GM19099 (cell line): ENCODE data around the gene KDM3A.

Source experiments
- POLR2A ChIP-seq: IDR thresholded peaks from 3 replicates; pipeline ENCODE4 v1.6.1; 2011; ENCODE audit warnings: low read depth; ENCODE audit not compliant: insufficient read length; ENCODE audit errors: extremely low read depth

Gene KDM3A

GRCh38 chr2:86485802-86486201 is 44.6 kb downstream of the KDM3A start:
- no peak for TF ChIP-seq POLR2A

- no peak for TF ChIP-seq POLR2A
These were observed 45.9 kb downstream of the KDM3A start for GRCh38 chr2:86487062-86487461.

DNA sequence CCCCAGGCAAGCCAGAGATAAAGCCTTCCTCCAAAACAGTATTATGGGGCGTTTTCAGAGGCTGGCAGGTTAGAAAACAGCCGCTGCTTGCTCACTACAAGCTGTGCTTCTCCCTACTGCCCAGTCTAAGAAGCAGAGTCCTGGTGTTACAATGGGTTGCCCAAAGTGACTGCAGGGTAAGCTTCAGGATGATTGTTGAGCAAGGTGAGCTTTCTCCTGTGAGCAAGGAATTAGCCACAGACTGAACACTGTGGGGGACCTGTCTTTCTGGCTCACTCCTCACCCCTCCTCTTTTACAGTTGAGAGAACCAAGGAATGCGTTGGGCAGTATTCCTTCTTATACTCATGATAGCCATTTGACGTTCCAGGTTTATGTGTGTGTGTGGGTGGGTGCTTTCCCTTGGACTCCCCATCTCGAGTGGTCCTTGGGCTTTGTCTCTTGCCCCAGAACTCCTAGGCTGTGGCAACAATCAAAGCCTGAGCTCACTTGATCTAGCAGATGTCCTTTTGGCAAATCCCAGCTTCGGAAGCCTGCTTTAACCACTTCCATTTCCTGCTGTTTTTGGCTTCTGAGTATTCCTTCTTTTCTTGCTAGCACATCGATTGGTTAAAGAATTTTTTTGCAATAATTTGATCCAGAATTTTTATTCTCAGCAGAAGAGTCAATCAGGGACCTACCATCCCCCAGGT is 47.5 kb downstream of the KDM3A start:
- no peak for TF ChIP-seq POLR2A

DNA sequence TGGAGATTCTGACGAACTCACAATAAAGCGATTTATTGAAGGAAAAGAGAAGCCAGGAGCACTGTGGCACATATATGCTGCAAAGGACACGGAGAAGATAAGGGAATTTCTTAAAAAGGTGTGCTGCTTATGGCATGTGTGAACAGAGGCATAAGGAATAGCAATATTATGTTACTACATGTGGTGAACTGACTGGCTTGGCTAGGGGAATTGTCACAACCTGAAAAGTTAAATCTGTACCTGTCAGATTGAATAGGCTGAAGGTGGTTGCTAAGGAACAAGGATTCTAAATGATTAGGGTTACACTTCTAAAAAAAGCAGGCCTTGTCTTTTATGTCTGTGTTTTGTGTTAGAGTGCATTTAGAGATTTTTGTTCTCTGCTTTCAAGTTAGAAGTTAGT is 48.4 kb downstream of the KDM3A start:
- TF ChIP-seq POLR2A = no peak

DNA sequence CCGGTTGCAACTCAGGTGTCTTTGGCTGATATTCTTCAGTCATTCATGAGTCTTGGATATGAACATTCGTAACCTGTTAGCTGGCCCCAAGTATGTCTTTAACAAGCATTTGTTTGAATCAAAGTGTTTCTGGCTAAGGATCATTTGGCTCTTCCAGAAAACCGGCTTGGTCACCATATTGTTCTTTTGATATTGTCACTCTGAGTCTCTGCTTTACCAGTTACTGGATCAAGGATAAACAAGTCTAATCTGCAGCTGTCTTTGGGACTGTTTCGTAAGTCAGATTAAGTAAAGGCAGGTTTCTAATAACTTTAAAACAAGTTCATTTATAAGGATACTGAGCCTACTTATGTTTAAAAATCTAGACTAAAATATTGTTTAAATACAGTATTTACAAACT is 49.1 kb downstream of the KDM3A start:
- no peak for TF ChIP-seq POLR2A

- TF ChIP-seq POLR2A = no peak
These were observed 49.9 kb downstream of the KDM3A start for GRCh38 chr2:86491088-86491487.

- no peak for TF ChIP-seq POLR2A
These were observed 50.9 kb downstream of the KDM3A start for GRCh38 chr2:86492048-86492453.

DNA sequence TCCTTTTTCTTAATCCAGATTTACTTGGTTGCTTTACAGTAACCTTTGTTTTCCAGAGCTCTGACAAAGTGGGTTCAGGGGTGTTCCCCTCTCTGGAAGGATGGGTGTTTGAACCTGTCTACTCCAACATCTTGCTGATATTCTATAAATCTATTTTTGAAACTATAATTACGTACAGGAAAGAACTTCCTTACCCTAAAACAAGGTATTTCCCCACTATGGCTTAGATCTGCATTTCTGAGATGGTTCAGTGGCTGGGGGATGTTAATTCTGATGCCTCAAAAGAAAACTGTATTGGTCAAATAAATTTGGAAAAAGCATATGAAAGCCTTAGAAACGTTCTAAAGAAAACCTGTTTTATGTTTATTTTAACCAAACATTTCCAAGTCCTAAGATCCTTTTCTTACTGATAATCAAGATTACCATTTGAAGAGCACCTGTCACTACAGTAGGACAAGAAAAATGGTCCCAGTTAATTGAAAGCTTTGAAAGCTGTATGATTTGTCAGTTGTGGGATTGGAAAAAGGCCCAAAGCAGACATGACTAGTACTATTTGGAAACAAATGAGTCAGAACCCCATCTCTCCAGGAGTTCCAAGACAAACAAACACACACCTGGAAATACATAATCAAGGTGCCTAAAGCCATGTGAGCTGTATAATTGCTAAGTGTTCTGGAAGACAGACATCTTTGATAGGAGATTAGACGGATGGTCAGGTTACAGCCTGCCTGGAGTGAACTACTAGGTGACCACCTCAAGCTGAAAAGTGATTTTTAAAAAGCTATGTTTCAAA is 57.5 kb downstream of the KDM3A start:
- TF ChIP-seq POLR2A = no peak

- no peak for TF ChIP-seq POLR2A
These were observed 58.2 kb downstream of the KDM3A start for GRCh38 chr2:86499326-86499725.

DNA sequence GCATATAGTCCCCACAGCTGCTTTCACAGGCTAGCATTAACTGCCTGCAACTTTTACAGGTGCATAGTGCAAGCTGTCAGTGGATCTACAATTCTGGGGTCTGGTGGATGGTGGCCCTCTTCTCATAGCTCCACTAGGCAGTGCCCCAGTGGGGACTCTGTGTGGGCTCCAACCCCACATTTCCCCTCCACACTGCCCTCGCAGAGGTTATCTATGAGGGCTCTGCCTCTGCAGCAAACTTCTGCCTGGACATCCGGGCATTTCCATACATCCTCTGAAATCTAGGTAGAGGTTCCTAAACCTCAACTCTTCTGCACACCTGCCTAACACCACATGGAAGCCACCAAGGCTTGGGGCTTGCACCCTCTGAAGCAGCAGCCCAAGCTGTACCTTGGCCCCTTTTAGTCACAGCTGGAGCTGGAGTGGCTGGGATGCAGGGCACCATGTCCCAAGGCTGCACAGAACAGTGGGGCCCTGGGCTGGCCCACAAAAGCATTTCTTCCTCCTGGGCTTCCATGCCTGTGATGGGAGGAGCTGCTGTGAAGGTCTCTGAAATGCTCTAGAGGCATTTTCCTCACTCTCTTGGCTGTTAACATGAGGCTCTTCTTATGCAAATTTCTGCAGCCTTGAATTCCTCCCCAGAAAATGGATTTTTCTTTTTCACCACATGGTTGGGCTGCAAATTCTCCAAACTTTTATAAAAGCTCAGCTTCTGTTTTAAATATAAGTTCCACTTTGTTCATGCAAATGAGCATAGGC is 59.3 kb downstream of the KDM3A start:
- no peak for TF ChIP-seq POLR2A

- TF ChIP-seq POLR2A = no peak
These were observed 66.4 kb downstream of the KDM3A start for GRCh38 chr2:86507600-86507999.

GRCh38 chr2:86510436-86510933 is 69.3 kb downstream of the KDM3A start:
- no peak for TF ChIP-seq POLR2A

DNA sequence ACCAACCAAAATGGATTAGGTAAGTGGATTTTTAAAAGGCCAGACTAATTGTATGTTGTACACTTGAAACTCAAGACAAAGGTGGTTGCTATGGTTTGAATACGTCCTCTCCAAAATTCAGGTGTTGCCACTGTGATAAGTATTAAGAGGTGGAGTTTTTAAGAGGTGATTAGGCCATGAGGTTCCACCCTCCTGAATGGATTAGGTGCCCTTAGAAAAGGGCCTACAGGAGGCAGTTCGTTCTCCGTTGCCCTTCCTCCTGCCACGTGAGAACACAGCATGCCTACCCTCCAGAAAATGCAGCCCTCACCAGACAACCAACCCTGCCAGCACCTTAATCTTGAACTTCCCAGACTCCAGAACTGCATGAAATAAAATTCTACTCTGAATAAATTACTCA is 70.9 kb downstream of the KDM3A start:
- no peak for TF ChIP-seq POLR2A

DNA sequence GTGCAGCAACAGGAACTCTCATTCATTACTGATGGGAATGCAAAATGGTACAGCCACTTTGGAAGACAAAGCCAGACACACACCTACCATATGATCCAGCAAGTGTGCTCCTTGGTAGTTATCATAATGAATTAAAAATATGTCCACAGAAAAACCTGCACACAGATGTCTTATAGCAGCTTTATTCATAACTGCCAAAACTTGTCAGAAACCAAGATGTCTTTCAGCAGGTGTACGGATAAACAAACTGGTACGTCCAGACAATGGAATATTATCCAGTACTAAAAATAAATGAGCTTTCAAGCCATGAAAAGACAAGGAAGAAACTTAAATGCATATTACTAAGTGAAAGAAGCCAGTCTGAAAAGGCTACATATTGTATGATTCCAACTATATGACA is 71.7 kb downstream of the KDM3A start:
- TF ChIP-seq POLR2A = no peak

- TF ChIP-seq POLR2A = no peak
These were observed 72.9 kb downstream of the KDM3A start for GRCh38 chr2:86513948-86514660.
